Measurements from ENCODE around the gene NGEF.

Gene NGEF

GRCh38 chr2:232892221-232892620 is 120.8 kb downstream of the NGEF start:
- H3K27ac ChIP-seq (replicated peaks), result no peak overlapping the region
- TF ChIP-seq GABPA (IDR thresholded peaks at IDR 0.05; ENCODE audit: low read depth), result no peak
- TF ChIP-seq POLR2AphosphoS5 (IDR thresholded peaks at IDR 0.05; ENCODE audit: low read depth), result no peak
- TF ChIP-seq CTCF (IDR thresholded peaks at IDR 0.05; ENCODE audit: insufficient read depth, low read length), result no peak
- no peak for TF ChIP-seq SPI1 (IDR thresholded peaks at IDR 0.05; ENCODE audit: borderline replicate concordance, low read depth)
- TF ChIP-seq REST (IDR thresholded peaks at IDR 0.05; ENCODE audit: insufficient replicate concordance, low read depth), result no peak

GRCh38 chr2:232891621-232892071 is 121.4 kb downstream of the NGEF start:
- Histone ChIP-seq H3K27me3 (ENCODE audit: insufficient read depth, poor library complexity, severe bottlenecking) (peaks cover 3% of the 10 kb centered on the region), H3K27ac (replicated peaks) (no peak overlapping the region), H3K4me3 (replicated peaks; ENCODE audit: insufficient read depth, low read length) (no peak overlapping the region)
- TF ChIP-seq SPI1 (IDR thresholded peaks at IDR 0.05; ENCODE audit: borderline replicate concordance, low read depth), result no peak
- TF ChIP-seq GABPA (IDR thresholded peaks at IDR 0.05; ENCODE audit: low read depth), result no peak
- no peak for TF ChIP-seq REST (IDR thresholded peaks at IDR 0.05; ENCODE audit: insufficient replicate concordance, low read depth)
- no peak for TF ChIP-seq CTCF (IDR thresholded peaks at IDR 0.05; ENCODE audit: insufficient read depth, low read length)
- TF ChIP-seq POLR2AphosphoS5 (IDR thresholded peaks at IDR 0.05; ENCODE audit: low read depth), result no peak
- no peak for DNase-seq (ENCODE audit: low read depth in 1 of 2, low spot score in 1 of 2)

More at GRCh38 chr2:232892221-232892620, 120.8 kb downstream of the NGEF start:
- Histone ChIP-seq H3K27me3 (ENCODE audit: insufficient read depth, poor library complexity, severe bottlenecking) (peaks cover 3% of the 10 kb centered on the region), H3K4me3 (replicated peaks; ENCODE audit: insufficient read depth, low read length) (no peak overlapping the region)
- DNase-seq (ENCODE audit: low read depth in 1 of 2, low spot score in 1 of 2), result no peak

GRCh38 chr2:232890896-232891601 is 122.0 kb downstream of the NGEF start:
- no peak for TF ChIP-seq REST (IDR thresholded peaks at IDR 0.05; ENCODE audit: insufficient replicate concordance, low read depth)
- no peak for TF ChIP-seq POLR2AphosphoS5 (IDR thresholded peaks at IDR 0.05; ENCODE audit: low read depth)
- TF ChIP-seq GABPA (IDR thresholded peaks at IDR 0.05; ENCODE audit: low read depth), result no peak
- no peak for TF ChIP-seq SPI1 (IDR thresholded peaks at IDR 0.05; ENCODE audit: borderline replicate concordance, low read depth)
- TF ChIP-seq CTCF (IDR thresholded peaks at IDR 0.05; ENCODE audit: insufficient read depth, low read length), result no peak
- H3K4me3 ChIP-seq (replicated peaks; ENCODE audit: insufficient read depth, low read length), result no peak overlapping the region
- no peak for DNase-seq (ENCODE audit: low read depth in 1 of 2, low spot score in 1 of 2)

More at GRCh38 chr2:232890896-232891601, 122.0 kb downstream of the NGEF start:
- peaks cover 3% of the 10 kb centered on the region for H3K27me3 ChIP-seq (ENCODE audit: insufficient read depth, poor library complexity, severe bottlenecking)
- H3K27ac ChIP-seq (replicated peaks), result no peak overlapping the region
